Upper lobe of right lung (tissue), 1 donor: ENCODE measurements around the gene SORBS2. TPM values are rescaled to one million over a fixed set of nuclear protein-coding genes. Genes with fewer than 3 reads are reported as not detected.
"Not testable (repeated sequence)": the region's sequence is repeated elsewhere in the genome, so short reads cannot be mapped to it uniquely, and the experiment has no call there.

Experiments
- ATAC-seq: fragments of 200-7000 bp; cut with Tn5 transposase; one replicate; pipeline ENCODE4 v1.9.1; 2020; ENCODE audit warnings: mild to moderate bottlenecking, moderate library complexity
- DNase-seq: peaks from one replicate; pipeline ENCODE4 v3.0.0-alpha.2; 2020
- H3K27ac ChIP-seq: fragments of 200-600 bp; one replicate; pipeline ENCODE4 v1.8.0; 2022
- H3K27me3 ChIP-seq: fragments of 200-600 bp; one replicate; pipeline ENCODE4 v1.8.0; 2022; ENCODE audit warnings: mild to moderate bottlenecking
- H3K36me3 ChIP-seq: fragments of 200-600 bp; one replicate; pipeline ENCODE4 v1.8.0; 2022
- H3K4me1 ChIP-seq: fragments of 200-600 bp; one replicate; pipeline ENCODE4 v1.8.0; 2022
- H3K4me3 ChIP-seq: fragments of 200-600 bp; one replicate; pipeline ENCODE4 v1.8.0; 2022; ENCODE audit warnings: mild to moderate bottlenecking
- H3K9me3 ChIP-seq: fragments of 200-600 bp; one replicate; pipeline ENCODE4 v1.8.0; 2022
- CTCF ChIP-seq: fragments of 200-600 bp; IDR thresholded peaks from one replicate; pipeline ENCODE4 v1.8.0; 2022; ENCODE audit warnings: antibody characterized with exemption
- intact Hi-C: fragments of 100-400 bp; cut with DNase I; formaldehyde crosslinking; loops from one replicate; pipeline ENCODE4 v1.11.0; 2022
- long read RNA-seq: library from polyadenylated mRNA; unstranded; transcript quantifications from one replicate; pipeline ENCODE4 v2.0.0, GENCODE V29; 2021
- total RNA-seq: library from RNA; stranded (reverse); fragmentation: NEBNext Ultra II Directional; extraction: Animal tissue kit (Norgen Biotek cat#: 25700); gene quantifications from one replicate; pipeline ENCODE4 v1.2.1, GENCODE V29; 2021
- donor health status: DM: no; HTN: yes; CAD: no; lungs with severe emphysema.

The SORBS2 gene
- 44.9 TPM for total RNA-seq
- long read RNA-seq, transcript SORBS2-251 (2 exons, 420 nt): major isoform, 9 of 52 reads
- long read RNA-seq, partial matches to known transcripts: 12 of 52 reads
- long read RNA-seq, other reads (novel, unspliced or antisense): 28 of 52 reads

DNA sequence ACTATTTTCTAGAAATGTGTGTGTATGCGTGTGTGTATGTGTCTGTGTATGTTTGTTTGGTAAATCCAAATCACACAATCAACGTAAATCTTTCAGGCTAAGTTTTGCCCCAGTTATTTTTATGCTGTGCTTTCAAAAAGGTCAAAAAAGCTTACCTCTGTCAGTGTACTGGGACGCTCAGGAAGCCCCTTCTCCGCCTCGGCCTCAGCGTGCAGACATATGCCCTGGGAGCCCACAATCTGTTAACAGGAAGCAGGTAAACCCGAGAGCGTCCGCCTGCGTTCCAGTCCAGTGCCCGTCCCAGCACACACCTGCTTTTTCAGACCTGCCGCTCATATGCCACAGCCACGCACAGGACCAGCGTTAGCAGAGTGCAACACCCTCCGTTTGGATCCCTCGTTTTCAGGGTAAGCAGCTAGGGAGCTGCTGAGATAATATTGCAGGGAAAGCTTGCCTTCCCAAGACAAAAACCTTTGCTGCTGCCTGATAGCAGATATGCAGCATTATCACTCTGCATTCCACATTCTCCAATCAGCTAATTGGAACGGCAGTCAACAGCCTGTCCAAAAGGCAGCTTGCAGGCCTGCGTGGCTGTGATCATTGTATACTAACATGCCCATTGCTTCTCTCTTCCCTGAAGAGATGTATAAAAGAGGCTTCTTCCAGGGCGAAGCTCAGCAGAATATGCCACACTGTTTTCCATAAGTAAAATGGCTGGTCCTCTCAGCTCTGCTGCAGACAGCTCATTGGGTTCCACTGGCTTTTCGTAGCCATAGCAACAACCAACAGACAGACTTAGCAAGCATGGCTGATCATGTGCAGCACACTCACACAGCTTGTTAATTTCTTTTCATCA lies at the start of gene SORBS2:
Gene SORBS2, minus strand, starts transcription at position 686 of the 856 bp plus-strand sequence. CDS start 121,623 bp downstream, outside the sequence.
- ATAC-seq: peak; percentile 91

DNA sequence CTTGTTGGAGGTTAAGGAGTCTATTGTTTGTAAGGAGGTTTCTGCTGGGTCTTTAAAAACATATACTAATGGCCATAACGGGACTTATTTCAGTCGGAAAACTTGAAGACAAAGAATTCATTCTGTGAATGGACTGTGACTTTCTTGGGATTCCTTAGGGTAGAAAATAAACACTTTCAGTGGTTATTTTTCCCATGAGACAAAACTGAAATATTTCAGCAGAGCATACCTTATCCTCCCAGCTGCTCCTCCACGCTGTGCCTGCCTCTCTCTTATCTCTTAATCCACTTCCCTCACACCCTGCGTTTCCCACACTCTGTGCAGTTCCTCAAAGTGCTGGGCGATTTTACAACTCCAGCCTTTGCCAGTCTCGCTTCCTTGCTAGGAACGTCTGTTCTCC lies 47.1 kb upstream of the SORBS2 start:
- TF ChIP-seq CTCF: no peak

More for the DNA sequence above, at the start of gene SORBS2:
- DNase-seq: peak; percentile 79
- H3K4me1 ChIP-seq: no peaks in the 10 kb centered on the region
- intact Hi-C loops: no loop called here
- TF ChIP-seq CTCF: no peak
- H3K9me3 ChIP-seq: no peaks in the 10 kb centered on the region
- peak within 1 kb of the TSS; percentile 80 for H3K27ac ChIP-seq
- no peaks in the 10 kb centered on the region for H3K27me3 ChIP-seq
- H3K4me3 ChIP-seq: peak within 1 kb of the TSS; percentile 50
- H3K36me3 ChIP-seq: no peaks in the 10 kb centered on the region

DNA sequence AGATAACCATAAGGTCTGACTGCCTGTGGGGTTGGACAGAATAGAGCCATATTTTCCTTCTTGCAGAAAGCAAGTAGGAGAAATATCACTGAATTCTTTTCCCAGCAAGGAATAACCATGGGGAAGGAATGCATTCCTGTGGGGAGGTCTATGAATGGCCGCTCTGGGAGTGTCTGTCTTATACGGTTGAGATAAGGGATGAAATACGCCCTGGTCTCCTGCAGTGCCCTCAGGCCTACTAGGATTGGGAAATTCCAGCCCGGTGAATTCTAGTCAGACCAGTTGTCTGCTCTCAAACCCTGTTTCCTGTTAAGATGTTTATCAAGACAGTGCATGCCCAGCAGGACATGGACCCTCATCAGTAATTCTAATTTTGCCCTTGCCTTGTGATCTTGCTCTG lies 45.6 kb upstream of the SORBS2 start:
- H3K27ac ChIP-seq, H3K36me3 ChIP-seq, DNase-seq, H3K4me1 ChIP-seq, intact Hi-C loops, ATAC-seq, H3K4me3 ChIP-seq, H3K9me3 ChIP-seq, H3K27me3 ChIP-seq: not testable (repeated sequence)

More for the DNA sequence above, 47.1 kb upstream of the SORBS2 start:
- intact Hi-C loops: no loop called here
- Histone ChIP-seq H3K27me3 (no peaks in the 10 kb centered on the region), H3K27ac (no peak overlapping the region), H3K4me1 (peaks cover 3% of the 10 kb centered on the region), H3K4me3 (no peak overlapping the region), H3K9me3 (no peaks in the 10 kb centered on the region), H3K36me3 (no peaks in the 10 kb centered on the region)
- ATAC-seq (peak; percentile 27), DNase-seq (no peak)

GRCh38 chr4:185853841-185854240 lies 41.8 kb upstream of the SORBS2 start:
- intact Hi-C loops: no loop called here
- no peaks in the 10 kb centered on the region for H3K36me3 ChIP-seq
- no peak overlapping the region for H3K4me3 ChIP-seq
- no peak overlapping the region for H3K27ac ChIP-seq
- no peaks in the 10 kb centered on the region for H3K27me3 ChIP-seq
- DNase-seq (no peak), ATAC-seq (no peak)
- TF ChIP-seq CTCF: no peak
- H3K9me3 ChIP-seq: no peaks in the 10 kb centered on the region
- peaks cover 1% of the 10 kb centered on the region for H3K4me1 ChIP-seq

- no peak for TF ChIP-seq CTCF
- no peaks in the 10 kb centered on the region for H3K9me3 ChIP-seq
- no peaks in the 10 kb centered on the region for H3K36me3 ChIP-seq
- ATAC-seq: no peak
- no peaks in the 10 kb centered on the region for H3K4me1 ChIP-seq
- H3K27ac ChIP-seq: no peak overlapping the region
- no peak for DNase-seq
- no peak overlapping the region for H3K4me3 ChIP-seq
- no peaks in the 10 kb centered on the region for H3K27me3 ChIP-seq
- intact Hi-C loops: no loop called here
Measured at GRCh38 chr4:185852961-185853360, 41.0 kb upstream of the SORBS2 start.
